AG04450 (cell line): Measurements from ENCODE around the gene RET. TPM values are rescaled to one million over a fixed set of nuclear protein-coding genes. Genes with fewer than 3 reads are reported as not detected.

Experiments used
- CTCF ChIA-PET: fragments of 300-600, 350-600 bp; formaldehyde crosslinking; extraction: SDS; loops from one replicate; lab custom pipeline; 2022; ENCODE audit warnings: antibody characterized with exemption, inconsistent platforms; lab: Charles Lee
- POLR2A ChIA-PET: fragments of 350-600 bp; formaldehyde crosslinking; extraction: SDS; loops from one replicate; lab custom pipeline; 2021; ENCODE audit warnings: antibody characterized with exemption, inconsistent platforms; lab: Yijun Ruan, JAX
- DNase-seq: peaks from one replicate; pipeline ENCODE4 v3.0.0-alpha.2; 2011; ENCODE audit warnings: low read depth, low spot score
- H3K27ac ChIP-seq: one replicate; pipeline ENCODE4 v1.5.1; 2012; ENCODE audit warnings: low read depth, low read length, control low read depth
- H3K27me3 ChIP-seq: one replicate; pipeline ENCODE4 v1.6.0; 2012; ENCODE audit warnings: low read length; ENCODE audit not compliant: control insufficient read depth, insufficient read depth
- H3K4me3 ChIP-seq: 2 replicates; pipeline ENCODE4 v1.5.1; 2011; ENCODE audit warnings: mild to moderate bottlenecking, low read depth, low read length, control low read depth
- H3K9me3 ChIP-seq: 2 replicates; pipeline ENCODE4 v1.5.1; 2012; ENCODE audit warnings: low read length; ENCODE audit not compliant: control insufficient read depth, insufficient read depth
- CTCF ChIP-seq: IDR thresholded peaks from 2 replicates; pipeline ENCODE4 v1.5.1; 2011; ENCODE audit warnings: low read depth, low read length, control low read depth, inconsistent platforms
- polyA plus RNA-seq: library from polyadenylated mRNA; depleted of rRNA; stranded (reverse); fragments of >200 nt; gene quantifications from 2 replicates; pipeline ENCODE4 v1.2.3, GENCODE V29; 2011

The RET gene
- polyA plus RNA-seq, 1 experiment = 0.06 TPM

GRCh38 chr10:43099928-43100327 is 23.1 kb downstream of the RET start:
- no peak for TF ChIP-seq CTCF
- ChIA-PET CTCF (no interaction called here), POLR2A (no interaction called here)
- H3K4me3 ChIP-seq = no peak overlapping the region
- H3K9me3 ChIP-seq = no peaks in the 10 kb centered on the region; the same call in 1 of the 2 replicates
- H3K27ac ChIP-seq = no peak overlapping the region
- H3K27me3 ChIP-seq = peaks cover 30% of the 10 kb centered on the region
- DNase-seq = no peak

GRCh38 chr10:43100366-43100765 is 23.5 kb downstream of the RET start:
- H3K4me3 ChIP-seq = no peak overlapping the region
- no peaks in the 10 kb centered on the region; the same call in 1 of the 2 replicates for H3K9me3 ChIP-seq
- H3K27me3 ChIP-seq = peaks cover 28% of the 10 kb centered on the region
- ChIA-PET POLR2A (no interaction called here), CTCF (no interaction called here)
- TF ChIP-seq CTCF = no peak
- DNase-seq = no peak
- no peak overlapping the region for H3K27ac ChIP-seq

GRCh38 chr10:43102063-43102828 is 25.4 kb downstream of the RET start:
- CTCF ChIA-PET = no interaction called here
- no peak for DNase-seq
- POLR2A ChIA-PET = no interaction called here
- Histone ChIP-seq H3K4me3 (no peak overlapping the region), H3K9me3 (no peaks in the 10 kb centered on the region; the same call in 1 of the 2 replicates), H3K27ac (no peak overlapping the region), H3K27me3 (peaks cover 19% of the 10 kb centered on the region)
- no peak for TF ChIP-seq CTCF

- Histone ChIP-seq H3K4me3 (peak overlapping the region; percentile 60), H3K27me3 (peaks cover 20% of the 10 kb centered on the region), H3K9me3 (no peaks in the 10 kb centered on the region; the same call in 1 of the 2 replicates), H3K27ac (no peak overlapping the region)
- TF ChIP-seq CTCF = peak; percentile 90
- ChIA-PET POLR2A (no interaction called here), CTCF (interaction anchor here (0.6 to 1.8 kb wide), 3 partner anchors 26 to 352 kb away, joined by 3 to 8 read pairs (median 4); no protein-coding TSS in a partner anchor)
- no peak for DNase-seq
Measured at GRCh38 chr10:43105102-43105955, 28.5 kb downstream of the RET start.

- Histone ChIP-seq H3K27me3 (peaks cover 18% of the 10 kb centered on the region), H3K4me3 (no peak overlapping the region), H3K27ac (no peak overlapping the region), H3K9me3 (no peaks in the 10 kb centered on the region; the same call in 1 of the 2 replicates)
- ChIA-PET POLR2A (no interaction called here), CTCF (interaction anchor here (1.8 kb wide), 1 partner anchor 352 kb away, joined by 8 read pairs; no protein-coding TSS in a partner anchor)
- TF ChIP-seq CTCF = no peak
- no peak for DNase-seq
Measured at GRCh38 chr10:43105956-43106229, 29.0 kb downstream of the RET start.
